LHCN-M2 (cell line): ENCODE data around the gene SCAMP3. TPM values are rescaled to one million over a fixed set of nuclear protein-coding genes. Genes with fewer than 3 reads are reported as not detected.
A peak's percentile ranks its signal among the peaks of the same experiment; 100 is the strongest.

Experiments
- DNase-seq: peaks from one replicate; pipeline ENCODE4 v3.0.0-alpha.2; 2012; ENCODE audit warnings: low read depth
- total RNA-seq: library from RNA; depleted of rRNA; stranded (reverse); fragments of >200 nt; gene quantifications from 2 replicates; pipeline ENCODE4 v1.2.3, GENCODE V29; 2014; rRNA removed

Gene SCAMP3
- total RNA-seq, 1 experiment from 2014 or later: 101 TPM

DNA sequence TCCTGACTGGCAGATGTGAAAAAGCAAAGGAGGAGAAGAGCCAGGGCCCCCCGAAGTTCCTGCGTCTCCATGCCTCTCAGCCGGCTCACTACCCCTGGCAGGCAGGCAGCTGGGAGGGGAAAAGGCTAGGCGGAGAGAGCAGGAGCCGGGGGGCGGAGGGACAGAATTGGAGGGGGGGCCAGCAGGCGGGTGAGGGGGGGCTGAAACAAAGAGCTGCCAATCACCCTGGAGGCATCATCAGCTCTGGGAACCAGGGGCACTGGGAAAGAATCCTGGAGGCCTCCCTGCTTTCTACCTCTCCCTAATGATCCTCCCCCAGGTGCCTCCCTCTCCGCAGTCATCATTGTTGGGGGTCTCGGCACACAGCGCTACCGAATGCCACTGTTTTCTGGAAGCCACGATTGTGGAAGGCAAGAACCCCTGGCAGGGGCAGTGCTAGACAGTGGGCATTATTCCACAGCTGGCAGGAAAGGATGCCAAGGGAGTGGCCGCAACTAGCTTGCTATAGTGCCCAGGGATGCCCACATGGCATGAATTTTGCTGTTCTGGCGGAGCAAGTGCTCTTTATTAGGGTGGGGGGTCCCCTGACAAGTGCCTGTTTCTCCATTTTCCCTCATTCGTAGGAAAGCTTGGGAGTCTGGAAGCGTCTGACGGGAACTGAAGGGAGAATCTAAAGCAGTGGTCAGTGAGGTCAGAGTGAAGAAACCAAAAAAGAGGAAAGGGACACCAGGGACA, 54.2 kb downstream of the SCAMP3 start, which contains the start of gene THBS3:
THBS3 (minus strand) TSS at position 92 of the 735 bp plus-strand sequence; CDS start at position 71, 21 bp downstream.
- DNase-seq: peak; percentile 28

DNA sequence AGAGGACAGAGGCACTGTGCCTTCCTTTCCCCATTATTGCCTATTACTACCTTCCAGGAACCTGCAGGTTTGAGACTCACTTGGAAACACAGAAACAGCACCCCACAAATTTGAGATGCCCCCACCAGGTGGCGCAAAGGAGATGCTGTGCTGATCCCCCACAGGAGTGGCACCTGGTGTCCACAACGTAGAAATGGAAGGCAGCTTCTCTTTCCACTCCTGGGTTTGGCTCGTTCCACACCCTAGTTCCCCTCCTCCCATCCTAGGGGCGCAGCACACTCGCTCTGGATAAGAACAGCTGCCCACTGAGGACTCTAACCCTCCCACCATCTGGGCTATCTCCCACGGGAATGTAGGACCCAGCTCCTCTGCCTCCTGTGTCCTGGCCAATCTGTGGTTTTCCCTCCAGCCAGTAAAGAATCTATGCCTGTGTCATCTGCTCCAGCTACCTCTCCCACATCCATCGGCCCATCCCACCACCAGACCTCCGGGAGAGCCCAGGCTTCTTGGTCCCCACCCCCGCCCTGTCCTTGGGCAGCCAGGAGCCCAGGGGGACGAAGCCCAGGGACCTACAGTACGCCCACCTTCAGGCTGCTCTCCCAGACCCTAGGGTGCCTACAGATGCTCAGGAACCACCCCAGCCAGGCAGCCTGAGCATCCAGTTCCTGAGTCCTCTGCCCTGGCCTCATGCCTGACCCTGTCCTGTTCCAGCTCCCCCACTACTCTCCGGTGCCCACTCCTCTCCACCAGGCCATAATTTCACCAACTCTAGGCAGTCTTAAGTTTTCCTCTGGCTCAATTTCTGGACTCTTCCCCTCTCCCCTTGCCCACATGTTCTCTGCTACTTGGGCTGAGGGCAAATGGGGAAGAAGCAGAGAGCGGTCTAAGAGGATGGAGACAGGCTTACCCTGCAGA, 55.0 kb downstream of the SCAMP3 start:
- DNase-seq: peak; percentile 80

Other genes starting within 250 kb of the SCAMP3 start
- 0.11 and 0.13 TPM in 2 replicates for gene DCST2, start 228.6 kb downstream of the SCAMP3 start, total RNA-seq
- gene DCST1, start 228.5 kb downstream of the SCAMP3 start, total RNA-seq: not detected in 2 replicates
- 82.4 and 86.7 TPM in 2 replicates for gene ADAM15, start 211.0 kb downstream of the SCAMP3 start, total RNA-seq
- 8.0 and 8.7 TPM in 2 replicates for gene EFNA4, start 198.6 kb downstream of the SCAMP3 start, total RNA-seq
- 1.7 and 2.1 TPM in 2 replicates for gene EFNA3, start 183.5 kb downstream of the SCAMP3 start, total RNA-seq
- gene EFNA1, start 134.5 kb downstream of the SCAMP3 start, total RNA-seq: 0.23 TPM in 1 of 2 replicates, not detected in the other
- gene SLC50A1, start 126.5 kb downstream of the SCAMP3 start, total RNA-seq: 24.7 and 31.8 TPM in 2 replicates
- 86.9 and 101 TPM in 2 replicates for gene DPM3, start 121.8 kb downstream of the SCAMP3 start, total RNA-seq
- 95.3 and 96.7 TPM in 2 replicates for gene KRTCAP2, start 89.1 kb downstream of the SCAMP3 start, total RNA-seq
- gene TRIM46, start 88.5 kb downstream of the SCAMP3 start, total RNA-seq: 3.1 and 3.3 TPM in 2 replicates
- 17.4 and 26.4 TPM in 2 replicates for gene THBS3, start 54.5 kb downstream of the SCAMP3 start, total RNA-seq
- gene MTX1, start 53.7 kb downstream of the SCAMP3 start, total RNA-seq: 47.6 and 49.1 TPM in 2 replicates
- 7.8 and 15.6 TPM in 2 replicates for gene ENTREP3, start 6.9 kb downstream of the SCAMP3 start, total RNA-seq
- gene CLK2, start 11.1 kb upstream of the SCAMP3 start, total RNA-seq: 23.7 and 26.9 TPM in 2 replicates
- 1.8 and 2.1 TPM in 2 replicates for gene HCN3, start 15.1 kb upstream of the SCAMP3 start, total RNA-seq
- not detected in 2 replicates for gene PKLR, start 39.1 kb upstream of the SCAMP3 start, total RNA-seq
- 172 and 197 TPM in 2 replicates for gene FDPS, start 46.5 kb upstream of the SCAMP3 start, total RNA-seq
- 41.6 and 43.3 TPM in 2 replicates for gene RUSC1, start 58.5 kb upstream of the SCAMP3 start, total RNA-seq